Uterus (tissue), 2 donors: Measurements from ENCODE around the gene INSL3.

Experiments
- CTCF ChIP-seq, 4 experiments: fragments of 200-600 bp in 2 of 4; fragments of 450-650 bp in 2 of 4; sonication (generic) in 2 of 4; IDR thresholded peaks; one replicate each; pipeline ENCODE4 v1.5.1; 2016 to 2019; ENCODE audit warnings: antibody characterized with exemption in 4 of 4, mild to moderate bottlenecking in 2 of 4, moderate library complexity in 1 of 4
- POLR2A ChIP-seq, 2 donors: fragments of 450-650 bp; IDR thresholded peaks; one replicate each; pipeline ENCODE4 v1.6.1; 2016; ENCODE audit warnings: antibody characterized with exemption in 2 of 2, mild to moderate bottlenecking in 1 of 2, moderate library complexity in 1 of 2

- TF ChIP-seq CTCF (IDR thresholded peaks at IDR 0.05) (no peak), POLR2A (IDR thresholded peaks at IDR 0.05) (no peak)
Measured at GRCh38 chr19:17805427-17805826, 15.9 kb downstream of the INSL3 start.
